OCI-LY7 (cell line): ENCODE data around the gene SLC26A8.

ENCODE experiments used
- CTCF ChIP-seq: fragments of 200-600 bp; sonication (generic); conservative IDR thresholded peaks from 2 replicates; pipeline ENCODE4 v1.5.1; 2014; ENCODE audit warnings: mild to moderate bottlenecking, antibody characterized with exemption, low read length, moderate library complexity, mixed read lengths
- EZH2phosphoT487 ChIP-seq: fragments of 200-600 bp; sonication (generic); IDR thresholded peaks from 2 replicates; pipeline ENCODE4 v1.6.1; 2018; ENCODE audit warnings: low read depth, borderline replicate concordance, mild to moderate bottlenecking, mixed run types, antibody characterized with exemption, low read length, moderate library complexity, mixed read lengths

DNA sequence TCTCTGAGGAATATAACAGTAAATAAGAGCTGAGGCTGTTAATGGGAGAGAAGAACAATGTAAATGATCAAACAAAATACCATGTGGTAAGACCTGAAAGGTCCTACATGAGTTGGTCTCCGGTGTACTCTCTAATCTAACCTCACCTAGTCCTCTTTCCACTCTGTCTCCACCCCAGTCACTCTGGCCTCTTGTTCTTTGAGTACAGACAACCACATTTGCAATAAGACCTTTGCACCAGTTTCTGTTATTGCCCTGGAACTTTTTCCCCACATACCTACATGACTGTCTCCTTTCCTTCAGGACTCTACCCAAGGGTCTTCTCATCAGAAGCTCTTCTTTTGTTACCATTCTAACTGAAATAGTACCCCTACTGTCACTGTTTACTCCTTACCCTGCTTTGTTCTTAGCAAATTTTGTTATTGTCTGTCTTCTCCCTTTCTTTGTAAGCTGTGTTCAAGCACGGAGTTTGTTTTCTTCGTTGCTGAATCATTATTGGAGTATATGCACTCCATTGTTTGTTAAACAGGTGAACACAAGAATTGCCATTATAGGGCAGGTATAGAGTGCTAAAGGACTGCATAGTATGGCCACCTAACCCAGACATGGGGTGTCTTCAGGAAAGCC lies 40.4 kb upstream of the SLC26A8 start:
- TF ChIP-seq CTCF (no peak), EZH2phosphoT487 (no peak)
